Smooth muscle cell (in vitro differentiated cells): ENCODE results near the gene CLSTN2. TPM values are rescaled to one million over a fixed set of nuclear protein-coding genes. Genes with fewer than 3 reads are reported as not detected.

ENCODE experiments used
- DNase-seq: peaks from one replicate; lab custom pipeline; 2025; ENCODE audit not compliant: unreplicated experiment; lab: John Stamatoyannopoulos, UW
- H2AFZ ChIP-seq: fragments of 200-600 bp; sonication (generic); 2 replicates; pipeline ENCODE4 v1.6.0; 2016; ENCODE audit warnings: antibody characterized with exemption, low read depth, mild to moderate bottlenecking
- H3F3A ChIP-seq: fragments of 200-600 bp; sonication (generic); 2 replicates; pipeline ENCODE4 v1.6.0; 2017; ENCODE audit warnings: antibody characterized with exemption, low read depth
- H3K27ac ChIP-seq: fragments of 200-600 bp; sonication (generic); 2 replicates; pipeline ENCODE4 v1.5.1; 2016; ENCODE audit warnings: low read depth, mild to moderate bottlenecking
- H3K27me3 ChIP-seq: fragments of 200-600 bp; sonication (generic); 2 replicates; pipeline ENCODE4 v1.6.1; 2016; ENCODE audit warnings: low read depth, mild to moderate bottlenecking
- H3K36me3 ChIP-seq: fragments of 200-600 bp; sonication (generic); 2 replicates; pipeline ENCODE4 v1.5.1; 2016; ENCODE audit warnings: low read depth
- H3K4me1 ChIP-seq: fragments of 200-600 bp; sonication (generic); 2 replicates; pipeline ENCODE4 v1.5.1; 2016; ENCODE audit warnings: low read depth
- H3K4me2 ChIP-seq: fragments of 200-600 bp; sonication (generic); 2 replicates; pipeline ENCODE4 v1.6.0; 2016; ENCODE audit warnings: mild to moderate bottlenecking
- H3K4me3 ChIP-seq: fragments of 200-600 bp; sonication (generic); 2 replicates; pipeline ENCODE4 v1.5.1; 2016; ENCODE audit warnings: mild to moderate bottlenecking
- H3K79me2 ChIP-seq: fragments of 200-600 bp; sonication (generic); 2 replicates; pipeline ENCODE4 v1.6.0; 2016; ENCODE audit warnings: low read depth, mild to moderate bottlenecking
- H3K9ac ChIP-seq: fragments of 200-600 bp; sonication (generic); 2 replicates; pipeline ENCODE4 v1.6.0; 2016; ENCODE audit warnings: low read depth
- H3K9me3 ChIP-seq: fragments of 200-600 bp; sonication (generic); replicated peaks from 2 replicates; pipeline ENCODE4 v1.5.1; 2016; ENCODE audit warnings: low read depth
- H4K20me1 ChIP-seq: fragments of 200-600 bp; sonication (generic); 2 replicates; pipeline ENCODE4 v1.6.0; 2016; ENCODE audit warnings: low read depth
- CTCF ChIP-seq: fragments of 200-600 bp; sonication (generic); IDR thresholded peaks from 2 replicates; pipeline ENCODE4 v1.5.1; 2017; ENCODE audit warnings: borderline replicate concordance, mild to moderate bottlenecking, antibody characterized with exemption; ENCODE audit not compliant: insufficient read depth, poor library complexity, severe bottlenecking
- WGBS: methylation state at CpG from one replicate; pipeline ENCODE4 v1.1.7; 2016; ENCODE audit warnings: low lambda C conversion rate; 5-methylcytosine and 5-hydroxymethylcytosine counted together
- polyA plus RNA-seq: library from polyadenylated mRNA; unstranded; fragments of >200 nt; fragmentation: Nextera tagmentation; extraction: Ambion mirVana; gene quantifications from 2 replicates; pipeline ENCODE4 v1.2.1, GENCODE V29; 2016
- total RNA-seq: library from RNA; depleted of rRNA; stranded (reverse); fragments of >200 nt; gene quantifications from 2 replicates; pipeline ENCODE4 v1.2.3, GENCODE V29; 2014

CLSTN2 gene
- total and polyA plus RNA-seq, 2 experiments from 2014 or later, result 0.91 to 1.5 TPM

GRCh38 chr3:140448001-140448400 is 513.0 kb downstream of the CLSTN2 start:
- no peaks in the 10 kb centered on the region for H3K27me3 ChIP-seq
- no peaks in the 10 kb centered on the region for H4K20me1 ChIP-seq
- H2AFZ ChIP-seq, result no peak overlapping the region
- 91% methylated on average over 3 of the region's 3 CpGs for WGBS
- no peak overlapping the region for H3K27ac ChIP-seq
- H3K9ac ChIP-seq, result no peak overlapping the region
- no peaks in the 10 kb centered on the region for H3K36me3 ChIP-seq
- no peak overlapping the region for H3K4me2 ChIP-seq
- DNase-seq, result no peak
- TF ChIP-seq CTCF, result no peak
- no peaks in the 10 kb centered on the region for H3K9me3 ChIP-seq
- H3K4me3 ChIP-seq, result no peak overlapping the region
- H3K4me1 ChIP-seq, result no peaks in the 10 kb centered on the region
- H3F3A ChIP-seq, result no peaks in the 10 kb centered on the region
- H3K79me2 ChIP-seq, result no peaks in the 10 kb centered on the region

- no peaks in the 10 kb centered on the region for H4K20me1 ChIP-seq
- no peaks in the 10 kb centered on the region for H3K79me2 ChIP-seq
- no peak overlapping the region for H3K9ac ChIP-seq
- WGBS, result 80% methylated on average over 5 of the region's 5 CpGs
- DNase-seq, result no peak
- no peak overlapping the region for H3K4me3 ChIP-seq
- H3F3A ChIP-seq, result no peaks in the 10 kb centered on the region
- TF ChIP-seq CTCF, result no peak
- no peak overlapping the region for H3K4me2 ChIP-seq
- H3K36me3 ChIP-seq, result no peaks in the 10 kb centered on the region
- no peaks in the 10 kb centered on the region for H3K9me3 ChIP-seq
- H3K4me1 ChIP-seq, result no peaks in the 10 kb centered on the region
- no peaks in the 10 kb centered on the region for H3K27me3 ChIP-seq
- no peak overlapping the region for H2AFZ ChIP-seq
- H3K27ac ChIP-seq, result no peak overlapping the region
Measured at GRCh38 chr3:140449413-140450256, 514.6 kb downstream of the CLSTN2 start.

GRCh38 chr3:140453750-140454149 is 518.8 kb downstream of the CLSTN2 start:
- Histone ChIP-seq H3K4me2 (no peak overlapping the region), H2AFZ (no peak overlapping the region), H3K36me3 (no peaks in the 10 kb centered on the region), H3K4me3 (no peak overlapping the region), H3K9ac (no peak overlapping the region), H3K9me3 (no peaks in the 10 kb centered on the region), H3K79me2 (no peaks in the 10 kb centered on the region), H3K27ac (no peak overlapping the region), H3K4me1 (no peaks in the 10 kb centered on the region), H3K27me3 (no peaks in the 10 kb centered on the region), H4K20me1 (no peaks in the 10 kb centered on the region), H3F3A (no peaks in the 10 kb centered on the region)
- no peak for DNase-seq
- no peak for TF ChIP-seq CTCF
- WGBS, result 89% methylated on average over 2 of the region's 2 CpGs
